Measurements from ENCODE around the gene ACIN1. TPM values are rescaled to one million over a fixed set of nuclear protein-coding genes. Genes with fewer than 3 reads are reported as not detected.

ACIN1 gene
- total and polyA plus RNA-seq, 2 of the 13 experiments (the other 11 are each of a cell fraction or from before 2014, with no cell fraction given) = 165 to 183 TPM

DNA sequence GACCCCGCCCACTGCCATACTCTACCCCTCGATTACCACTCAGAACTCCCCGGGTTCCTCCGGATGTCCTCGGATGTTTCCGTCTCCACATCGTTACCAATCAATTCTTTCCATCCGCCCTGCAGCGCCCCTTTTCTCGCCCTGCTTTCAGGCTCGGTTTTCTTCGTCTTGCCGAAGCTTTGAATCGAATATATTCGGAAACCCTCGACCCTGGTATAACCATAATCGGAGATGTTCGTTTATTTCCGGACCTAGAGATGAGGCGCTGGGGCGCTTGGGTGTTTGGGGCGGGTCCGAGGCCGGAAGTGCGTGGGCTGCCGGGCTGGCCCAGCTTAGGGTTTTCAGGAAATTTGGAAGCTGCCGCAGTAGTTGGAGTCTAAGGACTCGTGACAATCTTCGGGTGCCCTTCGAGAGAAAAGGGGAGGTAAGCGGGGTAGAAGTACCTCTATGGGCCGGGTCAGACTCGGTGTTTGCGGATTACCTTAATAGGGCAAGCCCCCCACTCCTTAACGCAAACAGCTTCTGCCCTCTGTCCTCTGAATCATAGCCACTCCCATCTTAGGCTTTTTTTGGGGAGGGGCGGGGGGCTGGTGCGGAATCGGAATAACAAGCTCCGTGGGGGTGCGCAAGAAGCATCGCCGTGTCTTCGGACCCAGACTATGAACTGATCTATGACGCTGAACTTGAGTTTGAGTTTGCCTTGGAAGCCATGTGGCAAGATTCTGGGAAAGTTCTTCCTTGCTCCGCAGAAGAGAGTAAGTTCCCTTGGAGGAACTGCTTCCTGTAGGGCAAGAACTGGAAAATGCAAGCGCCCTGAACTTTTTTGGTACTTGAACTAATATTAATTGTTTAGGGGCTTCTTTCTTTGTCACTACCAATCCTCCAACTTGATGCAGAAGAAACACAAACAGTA, 516 bp upstream of the ACIN1 start, which contains the start of gene C14orf119 (continued):
- TF ChIP-seq, protein P1, sequence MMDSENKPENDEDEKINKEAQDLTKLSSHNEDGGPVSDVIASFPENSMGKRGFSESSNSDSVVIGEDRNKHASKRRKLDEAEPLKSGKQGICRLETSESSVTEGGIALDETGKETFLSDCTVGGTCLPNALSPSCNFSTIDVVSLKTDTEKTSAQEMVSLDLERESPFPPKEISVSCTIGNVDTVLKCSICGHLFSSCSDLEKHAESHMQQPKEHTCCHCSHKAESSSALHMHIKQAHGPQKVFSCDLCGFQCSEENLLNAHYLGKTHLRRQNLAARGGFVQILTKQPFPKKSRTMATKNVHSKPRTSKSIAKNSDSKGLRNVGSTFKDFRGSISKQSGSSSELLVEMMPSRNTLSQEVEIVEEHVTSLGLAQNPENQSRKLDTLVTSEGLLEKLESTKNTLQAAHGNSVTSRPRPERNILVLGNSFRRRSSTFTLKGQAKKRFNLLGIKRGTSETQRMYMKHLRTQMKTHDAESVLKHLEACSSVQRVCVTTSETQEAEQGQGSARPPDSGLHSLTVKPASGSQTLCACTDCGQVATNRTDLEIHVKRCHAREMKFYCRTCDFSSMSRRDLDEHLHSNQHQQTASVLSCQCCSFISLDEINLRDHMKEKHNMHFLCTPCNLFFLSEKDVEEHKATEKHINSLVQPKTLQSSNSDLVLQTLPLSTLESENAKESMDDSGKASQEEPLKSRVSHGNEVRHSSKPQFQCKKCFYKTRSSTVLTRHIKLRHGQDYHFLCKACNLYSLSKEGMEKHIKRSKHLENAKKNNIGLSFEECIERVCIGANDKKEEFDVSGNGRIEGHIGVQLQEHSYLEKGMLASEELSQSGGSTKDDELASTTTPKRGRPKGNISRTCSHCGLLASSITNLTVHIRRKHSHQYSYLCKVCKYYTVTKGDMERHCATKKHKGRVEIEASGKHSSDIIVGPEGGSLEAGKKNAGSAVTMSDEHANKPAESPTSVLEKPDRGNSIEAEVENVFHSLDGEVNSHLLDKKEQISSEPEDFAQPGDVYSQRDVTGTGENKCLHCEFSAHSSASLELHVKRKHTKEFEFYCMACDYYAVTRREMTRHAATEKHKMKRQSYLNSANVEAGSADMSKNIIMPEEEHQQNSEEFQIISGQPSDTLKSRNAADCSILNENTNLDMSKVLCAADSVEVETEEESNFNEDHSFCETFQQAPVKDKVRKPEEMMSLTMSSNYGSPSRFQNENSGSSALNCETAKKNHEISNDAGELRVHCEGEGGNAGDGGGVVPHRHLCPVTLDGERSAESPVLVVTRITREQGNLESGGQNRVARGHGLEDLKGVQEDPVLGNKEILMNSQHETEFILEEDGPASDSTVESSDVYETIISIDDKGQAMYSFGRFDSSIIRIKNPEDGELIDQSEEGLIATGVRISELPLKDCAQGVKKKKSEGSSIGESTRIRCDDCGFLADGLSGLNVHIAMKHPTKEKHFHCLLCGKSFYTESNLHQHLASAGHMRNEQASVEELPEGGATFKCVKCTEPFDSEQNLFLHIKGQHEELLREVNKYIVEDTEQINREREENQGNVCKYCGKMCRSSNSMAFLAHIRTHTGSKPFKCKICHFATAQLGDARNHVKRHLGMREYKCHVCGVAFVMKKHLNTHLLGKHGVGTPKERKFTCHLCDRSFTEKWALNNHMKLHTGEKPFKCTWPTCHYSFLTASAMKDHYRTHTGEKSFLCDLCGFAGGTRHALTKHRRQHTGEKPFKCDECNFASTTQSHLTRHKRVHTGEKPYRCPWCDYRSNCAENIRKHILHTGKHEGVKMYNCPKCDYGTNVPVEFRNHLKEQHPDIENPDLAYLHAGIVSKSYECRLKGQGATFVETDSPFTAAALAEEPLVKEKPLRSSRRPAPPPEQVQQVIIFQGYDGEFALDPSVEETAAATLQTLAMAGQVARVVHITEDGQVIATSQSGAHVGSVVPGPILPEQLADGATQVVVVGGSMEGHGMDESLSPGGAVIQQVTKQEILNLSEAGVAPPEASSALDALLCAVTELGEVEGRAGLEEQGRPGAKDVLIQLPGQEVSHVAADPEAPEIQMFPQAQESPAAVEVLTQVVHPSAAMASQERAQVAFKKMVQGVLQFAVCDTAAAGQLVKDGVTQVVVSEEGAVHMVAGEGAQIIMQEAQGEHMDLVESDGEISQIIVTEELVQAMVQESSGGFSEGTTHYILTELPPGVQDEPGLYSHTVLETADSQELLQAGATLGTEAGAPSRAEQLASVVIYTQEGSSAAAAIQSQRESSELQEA (CRISPR knock-in tag; IDR thresholded peaks at IDR 0.05; ENCODE audit: not compliant biosample characterization) = peak; percentile 20
- TF ChIP-seq ZNF235 (CRISPR knock-in tag; IDR thresholded peaks at IDR 0.05; ENCODE audit: borderline replicate concordance) (no peak), HHEX (CRISPR knock-in tag; IDR thresholded peaks at IDR 0.05) (peak; percentile 48; the same call in 1 of the 2 replicates), CBX5 (CRISPR knock-in tag; IDR thresholded peaks at IDR 0.05; ENCODE audit: borderline replicate concordance) (peak; percentile 21; the same call in 1 of the 2 replicates), ZNF484 (CRISPR knock-in tag; IDR thresholded peaks at IDR 0.05; ENCODE audit: borderline replicate concordance, low read depth) (no peak), ZKSCAN8 (CRISPR knock-in tag; IDR thresholded peaks at IDR 0.05; ENCODE audit: borderline replicate concordance) (peak; percentile 49; the same call in 1 of the 2 replicates), MTA3 (CRISPR knock-in tag; IDR thresholded peaks at IDR 0.05) (no peak), ZNF225 (CRISPR knock-in tag; IDR thresholded peaks at IDR 0.05) (peak; percentile 24; the same call in 1 of the 2 replicates), ZNF629 (CRISPR knock-in tag; conservative IDR thresholded peaks at IDR 0.05) (peak; percentile 19; the same call in 1 of the 2 replicates), ARNTL (CRISPR knock-in tag; IDR thresholded peaks at IDR 0.05) (0 out of 2 replicates have a peak, but pooled peaks have one; percentile 14), ZNF292 (CRISPR knock-in tag; IDR thresholded peaks at IDR 0.05; ENCODE audit: borderline replicate concordance, low read depth) (0 out of 2 replicates have a peak, but pooled peaks have one; percentile 16)
- TF ChIP-seq, protein P2, sequence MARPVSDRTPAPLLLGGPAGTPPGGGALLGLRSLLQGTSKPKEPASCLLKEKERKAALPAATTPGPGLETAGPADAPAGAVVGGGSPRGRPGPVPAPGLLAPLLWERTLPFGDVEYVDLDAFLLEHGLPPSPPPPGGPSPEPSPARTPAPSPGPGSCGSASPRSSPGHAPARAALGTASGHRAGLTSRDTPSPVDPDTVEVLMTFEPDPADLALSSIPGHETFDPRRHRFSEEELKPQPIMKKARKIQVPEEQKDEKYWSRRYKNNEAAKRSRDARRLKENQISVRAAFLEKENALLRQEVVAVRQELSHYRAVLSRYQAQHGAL (CRISPR knock-in tag; IDR thresholded peaks at IDR 0.05; ENCODE audit: not compliant biosample characterization) = no peak
- TF ChIP-seq, protein P3, sequence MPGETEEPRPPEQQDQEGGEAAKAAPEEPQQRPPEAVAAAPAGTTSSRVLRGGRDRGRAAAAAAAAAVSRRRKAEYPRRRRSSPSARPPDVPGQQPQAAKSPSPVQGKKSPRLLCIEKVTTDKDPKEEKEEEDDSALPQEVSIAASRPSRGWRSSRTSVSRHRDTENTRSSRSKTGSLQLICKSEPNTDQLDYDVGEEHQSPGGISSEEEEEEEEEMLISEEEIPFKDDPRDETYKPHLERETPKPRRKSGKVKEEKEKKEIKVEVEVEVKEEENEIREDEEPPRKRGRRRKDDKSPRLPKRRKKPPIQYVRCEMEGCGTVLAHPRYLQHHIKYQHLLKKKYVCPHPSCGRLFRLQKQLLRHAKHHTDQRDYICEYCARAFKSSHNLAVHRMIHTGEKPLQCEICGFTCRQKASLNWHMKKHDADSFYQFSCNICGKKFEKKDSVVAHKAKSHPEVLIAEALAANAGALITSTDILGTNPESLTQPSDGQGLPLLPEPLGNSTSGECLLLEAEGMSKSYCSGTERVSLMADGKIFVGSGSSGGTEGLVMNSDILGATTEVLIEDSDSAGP (CRISPR knock-in tag; IDR thresholded peaks at IDR 0.05; ENCODE audit: borderline replicate concordance) = no peak
- TF ChIP-seq, protein P4, sequence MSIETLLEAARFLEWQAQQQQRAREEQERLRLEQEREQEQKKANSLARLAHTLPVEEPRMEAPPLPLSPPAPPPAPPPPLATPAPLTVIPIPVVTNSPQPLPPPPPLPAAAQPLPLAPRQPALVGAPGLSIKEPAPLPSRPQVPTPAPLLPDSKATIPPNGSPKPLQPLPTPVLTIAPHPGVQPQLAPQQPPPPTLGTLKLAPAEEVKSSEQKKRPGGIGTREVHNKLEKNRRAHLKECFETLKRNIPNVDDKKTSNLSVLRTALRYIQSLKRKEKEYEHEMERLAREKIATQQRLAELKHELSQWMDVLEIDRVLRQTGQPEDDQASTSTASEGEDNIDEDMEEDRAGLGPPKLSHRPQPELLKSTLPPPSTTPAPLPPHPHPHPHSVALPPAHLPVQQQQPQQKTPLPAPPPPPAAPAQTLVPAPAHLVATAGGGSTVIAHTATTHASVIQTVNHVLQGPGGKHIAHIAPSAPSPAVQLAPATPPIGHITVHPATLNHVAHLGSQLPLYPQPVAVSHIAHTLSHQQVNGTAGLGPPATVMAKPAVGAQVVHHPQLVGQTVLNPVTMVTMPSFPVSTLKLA (IDR thresholded peaks at IDR 0.05) = peak; percentile 62

Data from HepG2 (cell line).